GM18498 (cell line): ENCODE data around the gene CDCA7L.
"Not testable (repeated sequence)": the region's sequence is repeated elsewhere in the genome, so short reads cannot be mapped to it uniquely, and the experiment has no call there.

Experiments used
- ATAC-seq: cut with Tn5 transposase; IDR thresholded peaks from one replicate; pipeline ENCODE4 v1.9.1; 2021; ENCODE audit warnings: mild to moderate bottlenecking, moderate library complexity; ENCODE audit not compliant: unreplicated experiment

The CDCA7L gene

GRCh38 chr7:21911341-21911875 lies 34.3 kb downstream of the CDCA7L start:
- ATAC-seq = no peak

- ATAC-seq = no peak
Observed at GRCh38 chr7:21910253-21910652, 35.4 kb downstream of the CDCA7L start.

- no peak for ATAC-seq
Observed at GRCh38 chr7:21908746-21909145, 37.0 kb downstream of the CDCA7L start.

GRCh38 chr7:21903020-21903786 lies 42.5 kb downstream of the CDCA7L start:
- ATAC-seq = no peak

GRCh38 chr7:21902240-21902639 lies 43.5 kb downstream of the CDCA7L start:
- no peak for ATAC-seq

- ATAC-seq = peak; percentile 93
Observed at GRCh38 chr7:21898265-21898930, 47.3 kb downstream of the CDCA7L start.

- ATAC-seq = no peak
Observed at GRCh38 chr7:21893401-21893800, 52.3 kb downstream of the CDCA7L start.

- ATAC-seq = no peak
Observed at GRCh38 chr7:21891291-21891690, 54.4 kb downstream of the CDCA7L start.

- ATAC-seq = no peak
Observed at GRCh38 chr7:21887779-21888178, 57.9 kb downstream of the CDCA7L start.

- ATAC-seq = no peak
Observed at GRCh38 chr7:21887353-21887752, 58.3 kb downstream of the CDCA7L start.

- ATAC-seq = no peak
Observed at GRCh38 chr7:21886396-21886795, 59.3 kb downstream of the CDCA7L start.

- no peak for ATAC-seq
Observed at GRCh38 chr7:21884496-21884895, 61.2 kb downstream of the CDCA7L start.

- ATAC-seq = not testable (repeated sequence)
Observed at GRCh38 chr7:21883501-21883900, 62.2 kb downstream of the CDCA7L start.

GRCh38 chr7:21883069-21883468 lies 62.6 kb downstream of the CDCA7L start:
- ATAC-seq = no peak

GRCh38 chr7:21869785-21870402 lies 75.8 kb downstream of the CDCA7L start:
- no peak for ATAC-seq

- no peak for ATAC-seq
Observed at GRCh38 chr7:21868576-21868850, 77.2 kb downstream of the CDCA7L start.

- ATAC-seq = no peak
Observed at GRCh38 chr7:21867816-21868575, 77.7 kb downstream of the CDCA7L start.

GRCh38 chr7:21867226-21867625 lies 78.5 kb downstream of the CDCA7L start:
- ATAC-seq = no peak

- ATAC-seq = no peak
Observed at GRCh38 chr7:21866731-21867130, 79.0 kb downstream of the CDCA7L start.

- not testable (repeated sequence) for ATAC-seq
Observed at GRCh38 chr7:21865631-21866204, 80.0 kb downstream of the CDCA7L start.

GRCh38 chr7:21851559-21851967 lies 94.1 kb downstream of the CDCA7L start:
- no peak for ATAC-seq
